H1 (cell line): ENCODE results near the gene CD48. TPM values are rescaled to one million over a fixed set of nuclear protein-coding genes. Genes with fewer than 3 reads are reported as not detected.

Experiments
- CTCF ChIA-PET: fragments of 300-600 bp; sonication (Branson Sonifier 250); formaldehyde crosslinking; loops from one replicate; lab custom pipeline; 2021; ENCODE audit not compliant: partially characterized antibody; lab: Charles Lee
- POLR2A ChIA-PET: fragments of 300-600 bp; sonication (Branson Sonifier 250); formaldehyde crosslinking; loops from one replicate; lab custom pipeline; 2021; ENCODE audit warnings: inconsistent platforms; ENCODE audit not compliant: partially characterized antibody; lab: Charles Lee
- DNase-seq, 2 experiments: peaks; one replicate each; pipeline versions ENCODE4 v3.0.0 to v3.0.0-alpha.2; 2010 to 2022; ENCODE audit warnings: low spot score in 2 of 2, low read depth in 1 of 2, mixed read lengths in 1 of 2
- FAIRE-seq: peaks from 2 replicates; lab custom pipeline; 2011; peaks lifted over from hg19 to GRCh38; lab: Jason Lieb, UNC
- H2AFZ ChIP-seq: 2 replicates; pipeline ENCODE4 v1.8.1; 2012; ENCODE audit warnings: low read length, inconsistent platforms
- H2AK5ac ChIP-seq: 2 replicates; pipeline ENCODE4 v1.6.1; 2013; ENCODE audit warnings: low read depth, low read length
- H2BK120ac ChIP-seq: replicated peaks from 2 replicates; pipeline ENCODE3; 2013; ENCODE audit warnings: low read depth, low read length, inconsistent platforms
- H2BK12ac ChIP-seq: 2 replicates; pipeline ENCODE4 v1.6.1; 2013; ENCODE audit warnings: low read depth, low read length
- H2BK15ac ChIP-seq: 2 replicates; pipeline ENCODE4 v1.6.1; 2013; ENCODE audit warnings: low read length
- H2BK20ac ChIP-seq: 2 replicates; pipeline ENCODE4 v1.6.1; 2013; ENCODE audit warnings: low read length
- H2BK5ac ChIP-seq: 2 replicates; pipeline ENCODE4 v1.6.1; 2013; ENCODE audit warnings: low read depth, low read length
- H3K14ac ChIP-seq: 2 replicates; pipeline ENCODE4 v1.6.1; 2013; ENCODE audit warnings: inconsistent platforms; ENCODE audit not compliant: insufficient read length
- H3K18ac ChIP-seq: 2 replicates; pipeline ENCODE4 v1.6.1; 2013; ENCODE audit warnings: low read length; ENCODE audit errors: extremely low read depth
- H3K23ac ChIP-seq: 2 replicates; pipeline ENCODE4 v1.6.1; 2013; ENCODE audit warnings: inconsistent platforms; ENCODE audit not compliant: insufficient read length
- H3K23me2 ChIP-seq: 2 replicates; pipeline ENCODE4 v1.6.1; 2013; ENCODE audit warnings: low read depth, low read length
- H3K27ac ChIP-seq: 2 replicates; pipeline ENCODE4 v1.6.1; 2011; ENCODE audit warnings: low read depth, low read length, inconsistent platforms
- H3K27me3 ChIP-seq, 4 experiments: replicated peaks in 1 of 4; 1 replicate in 1 of 4; 2 replicates in 3 of 4; pipeline versions ENCODE4 v1.6.1 to v1.8.1; 2011 to 2013; ENCODE audit warnings: low read length in 3 of 4, mild to moderate bottlenecking in 3 of 4, inconsistent platforms in 2 of 4, mixed read lengths in 2 of 4, moderate library complexity in 1 of 4; ENCODE audit not compliant: control insufficient read depth in 3 of 4, insufficient read depth in 3 of 4; ENCODE audit errors: extremely low read depth in 1 of 4
- H3K36me3 ChIP-seq, 4 experiments: 2 replicates each; pipeline versions ENCODE4 v1.6.1 to v1.8.1; 2011 to 2013; ENCODE audit warnings: mild to moderate bottlenecking in 4 of 4, low read length in 3 of 4, moderate library complexity in 2 of 4, control low read depth in 1 of 4, inconsistent platforms in 1 of 4; ENCODE audit not compliant: insufficient read depth in 4 of 4, control insufficient read depth in 2 of 4
- H3K4ac ChIP-seq: replicated peaks from 2 replicates; pipeline ENCODE3; 2013; ENCODE audit warnings: low read length, low read depth, mixed read lengths, inconsistent platforms; ENCODE audit not compliant: insufficient read length
- H3K4me1 ChIP-seq, 4 experiments: replicated peaks in 1 of 4; 1 replicate in 1 of 4; 2 replicates in 3 of 4; pipeline versions ENCODE4 v1.6.1 to v1.8.1; 2011 to 2013; ENCODE audit warnings: low read length in 3 of 4, inconsistent platforms in 2 of 4, mixed read lengths in 1 of 4; ENCODE audit not compliant: insufficient read depth in 4 of 4, control insufficient read depth in 3 of 4
- H3K4me2 ChIP-seq, 2 experiments: 2 replicates each; pipeline versions ENCODE4 v1.6.1 to v1.8.1; 2011 to 2013; ENCODE audit warnings: low read depth in 2 of 2, low read length in 2 of 2, control low read depth in 1 of 2, inconsistent platforms in 1 of 2, mild to moderate bottlenecking in 1 of 2; ENCODE audit not compliant: insufficient read depth in 1 of 2
- H3K4me3 ChIP-seq, 4 experiments: fragments of 200-600, 300-600 bp in 1 of 4; sonication (generic), shearing (Covaris generic), sonication (Bioruptor Twin) in 1 of 4; 2 replicates each; pipeline versions ENCODE4 v1.5.1 to v1.8.1; 2011 to 2016; ENCODE audit warnings: low read length in 4 of 4, low read depth in 3 of 4, control low read depth in 2 of 4, inconsistent platforms in 2 of 4, mild to moderate bottlenecking in 2 of 4, mixed read lengths in 1 of 4, moderate library complexity in 1 of 4; ENCODE audit not compliant: insufficient read depth in 2 of 4; ENCODE audit errors: extremely low read depth in 1 of 4
- H3K56ac ChIP-seq: replicated peaks from 2 replicates; pipeline ENCODE3; 2013; ENCODE audit warnings: low read depth, mild to moderate bottlenecking, mixed read lengths, low read length, inconsistent platforms; ENCODE audit not compliant: insufficient read length
- H3K79me1 ChIP-seq: 2 replicates; pipeline ENCODE4 v1.6.1; 2013; ENCODE audit warnings: low read depth, low read length, control low read depth
- H3K79me2 ChIP-seq, 2 experiments: 2 replicates each; pipeline versions ENCODE4 v1.6.1 to v1.8.1; 2012 to 2013; ENCODE audit warnings: low read length in 2 of 2, mild to moderate bottlenecking in 2 of 2, inconsistent platforms in 1 of 2; ENCODE audit not compliant: insufficient read depth in 2 of 2, control insufficient read depth in 1 of 2
- H3K9ac ChIP-seq, 4 experiments: replicated peaks in 1 of 4; 1 replicate in 1 of 4; 2 replicates in 3 of 4; pipeline versions ENCODE4 v1.6.1 to v1.8.1; 2011 to 2013; ENCODE audit warnings: low read depth in 3 of 4, low read length in 3 of 4, control low read depth in 2 of 4, mild to moderate bottlenecking in 2 of 4, moderate library complexity in 2 of 4, inconsistent platforms in 1 of 4; ENCODE audit errors: extremely low read depth in 1 of 4
- H3K9me3 ChIP-seq, 2 experiments: 2 replicates each; pipeline versions ENCODE4 v1.6.1 to v1.8.1; 2012 to 2013; ENCODE audit warnings: mild to moderate bottlenecking in 2 of 2, moderate library complexity in 2 of 2, control low read depth in 1 of 2, inconsistent platforms in 1 of 2, low read depth in 1 of 2, low read length in 1 of 2, mixed read lengths in 1 of 2; ENCODE audit not compliant: insufficient read depth in 2 of 2
- H4K20me1 ChIP-seq, 2 experiments: replicated peaks in 1 of 2; 2 replicates each; pipeline versions ENCODE3 to v1.8.1; 2011 to 2013; ENCODE audit warnings: inconsistent platforms in 2 of 2, low read length in 2 of 2, mild to moderate bottlenecking in 1 of 2; ENCODE audit not compliant: insufficient read depth in 2 of 2, control insufficient read depth in 1 of 2
- H4K5ac ChIP-seq: 2 replicates; pipeline ENCODE4 v1.6.1; 2013; ENCODE audit warnings: low read length, low read depth, mixed read lengths, inconsistent platforms; ENCODE audit not compliant: insufficient read length
- H4K8ac ChIP-seq: 2 replicates; pipeline ENCODE4 v1.8.0; 2013; ENCODE audit warnings: mild to moderate bottlenecking, moderate library complexity, low read length, inconsistent platforms; ENCODE audit not compliant: insufficient read depth; ENCODE audit errors: extremely low read depth
- H4K91ac ChIP-seq: replicated peaks from 2 replicates; pipeline ENCODE3; 2013; ENCODE audit warnings: low read length, mixed read lengths, inconsistent platforms; ENCODE audit not compliant: insufficient read length
- CTBP2 ChIP-seq: IDR thresholded peaks from 2 replicates; pipeline ENCODE4 v1.7.0; 2011; ENCODE audit warnings: borderline replicate concordance, mild to moderate bottlenecking, moderate library complexity, mixed read lengths, low read length; ENCODE audit not compliant: insufficient read depth, insufficient read length
- RBBP5 ChIP-seq: IDR thresholded peaks from 2 replicates; pipeline ENCODE4 v1.7.1; 2012; ENCODE audit warnings: low read depth, mild to moderate bottlenecking, inconsistent platforms, low read length, moderate library complexity, borderline replicate concordance
- TAF7 ChIP-seq: optimal IDR thresholded peaks from 2 replicates; pipeline ENCODE3; 2011; ENCODE audit warnings: low read depth, mild to moderate bottlenecking, inconsistent platforms, low read length, moderate library complexity, borderline replicate concordance
- WGBS, 2 experiments: shearing (Covaris generic) in 1 of 2; methylation state at CpG; one replicate each; pipeline versions ENCODE4 v1.1.6 to v1.1.7; 2013 to 2015; ENCODE audit warnings: low lambda C conversion rate in 2 of 2, mixed read lengths in 2 of 2, inconsistent platforms in 1 of 2, low coverage in 1 of 2, missing lambda C conversion rate in 1 of 2; ENCODE audit not compliant: insufficient replicate concordance in 2 of 2, insufficient coverage in 1 of 2, insufficient read length in 1 of 2; ENCODE audit errors: extremely low coverage in 1 of 2, missing lambda C conversion rate in 1 of 2; 5-methylcytosine and 5-hydroxymethylcytosine counted together
- polyA plus RNA-seq, 7 experiments: library from polyadenylated mRNA; depleted of rRNA in 3 of 7; stranded (reverse) in 5 of 7; unstranded in 2 of 7; fragments of >200 nt in 5 of 7; fragments of 200-250 nt in 2 of 7; gene quantifications; 1 replicate in 5 of 7; 2 replicates in 1 of 7; 4 replicates in 1 of 7; pipeline versions ENCODE4 v1.2.1 to v1.2.3, GENCODE V29; 2011 to 2013; ENCODE audit warnings: missing spikeins in 2 of 7, mixed read lengths in 2 of 7
- total RNA-seq: library from RNA; stranded (reverse); fragmentation: NEBNext Ultra II Directional; extraction: Animal tissue kit (Norgen Biotek cat#: 25700); gene quantifications from 2 replicates; pipeline ENCODE4 v1.2.1, GENCODE V29; 2021

CD48 gene
- total and polyA plus RNA-seq, 2 of the 8 experiments (the other 6 are each of a cell fraction or from before 2014, with no cell fraction given), result 0.08 TPM; not detected in 1

DNA sequence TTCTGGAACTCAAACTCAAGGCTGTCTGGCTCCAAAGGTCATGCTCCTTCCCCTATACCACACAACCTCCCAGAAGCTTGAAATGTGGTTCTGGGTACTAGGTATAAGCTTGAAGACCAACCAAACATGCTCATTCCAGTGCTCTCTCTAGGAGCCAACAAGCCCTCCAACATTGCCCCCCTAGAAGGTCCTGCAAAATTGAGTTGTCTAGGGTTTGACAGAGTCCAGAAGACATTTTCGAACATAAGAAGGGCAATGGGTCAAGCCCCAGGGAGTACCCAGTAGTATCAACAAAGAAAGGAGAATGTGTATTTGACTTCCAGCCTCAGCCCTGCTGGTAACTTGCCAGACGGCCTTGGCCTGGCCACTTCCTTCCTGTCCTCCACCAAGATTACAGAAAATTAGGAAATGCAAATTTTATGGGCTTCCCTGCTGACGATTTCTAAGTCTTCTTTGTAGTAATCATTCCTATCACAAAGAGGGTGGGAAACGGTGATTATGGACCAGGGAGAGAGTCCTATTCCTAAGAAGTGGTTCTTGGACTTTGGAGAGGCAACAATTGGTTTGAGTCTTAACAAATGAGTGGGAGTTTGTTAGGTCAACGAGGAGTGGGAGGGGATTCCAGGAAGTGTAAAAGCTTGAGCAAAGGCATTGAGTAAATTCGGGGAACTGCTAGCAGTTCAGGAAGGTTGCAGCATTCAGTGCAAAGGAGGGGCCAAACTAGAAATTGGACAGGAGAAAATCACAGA, 46.1 kb downstream of the CD48 start:
- H2BK20ac ChIP-seq, result peak overlapping the region; percentile 87; the same call in 1 of the 2 replicates
- CTCF ChIA-PET, result interaction anchor here (1.2 to 5.7 kb wide), 4 partner anchors 9 to 18 kb away, joined by 3 to 32 read pairs (median 4); no protein-coding TSS in a partner anchor
- H4K91ac ChIP-seq, result peak overlapping the region; percentile 44
- no peaks in the 10 kb centered on the region for H3K23me2 ChIP-seq
- H3K4me3 ChIP-seq, result no peak overlapping the region
- H4K5ac ChIP-seq, result no peak overlapping the region
- WGBS, 2 experiments, result 80% methylated on average over 6 of the region's 6 CpGs; no CpG with 5 or more reads in 1 of the 2 experiments
- H4K8ac ChIP-seq, result no peak overlapping the region
- H2BK15ac ChIP-seq, result no peak overlapping the region
- TF ChIP-seq CTBP2 (no peak), RBBP5 (no peak), TAF7 (peak; percentile 36)
- H3K4me1 ChIP-seq, result peaks cover 0 to 8% (median 0%) of the 10 kb centered on the region in 4 experiments; a peak in 1 of 7 replicates
- H3K14ac ChIP-seq, result no peak overlapping the region
- H2BK12ac ChIP-seq, result no peak overlapping the region; the same call in 1 of the 2 replicates
- no peak overlapping the region for H3K23ac ChIP-seq
- H3K36me3 ChIP-seq, result no peaks in the 10 kb centered on the region; a peak in 1 of 8 replicates
- DNase-seq, result no peak
- FAIRE-seq, result no peak
- H2BK120ac ChIP-seq, result peak overlapping the region; percentile 73
- H3K4me2 ChIP-seq, result no peak overlapping the region
- 0 out of 2 replicates have a peak overlapping the region, but pooled peaks have one; percentile 13 for H2AK5ac ChIP-seq
- no peaks in the 10 kb centered on the region for H3K79me1 ChIP-seq
- POLR2A ChIA-PET, result interaction anchor here (1.1 kb wide), 1 partner anchor 14 kb away, joined by 4 read pairs; no protein-coding TSS in a partner anchor
- peaks cover 4 to 5% of the 10 kb centered on the region in 2 experiments; a peak in 3 of 4 replicates for H3K9me3 ChIP-seq
- H3K4ac ChIP-seq, result peak overlapping the region; percentile 87
- no peak overlapping the region for H3K27ac ChIP-seq
- no peaks in the 10 kb centered on the region for H3K79me2 ChIP-seq
- H2BK5ac ChIP-seq, result peak overlapping the region; percentile 55; the same call in 1 of the 2 replicates
- H3K18ac ChIP-seq, result peak overlapping the region; percentile 42; the same call in 1 of the 2 replicates
- no peak overlapping the region for H3K9ac ChIP-seq
- 0 out of 2 replicates have a peak overlapping the region, but pooled peaks have one; percentile 48 for H2AFZ ChIP-seq
- H3K56ac ChIP-seq, result no peak overlapping the region
- H3K27me3 ChIP-seq, result no peaks in the 10 kb centered on the region
- H4K20me1 ChIP-seq, result no peaks in the 10 kb centered on the region
